Measurements from ENCODE around the gene CDHR3. TPM values are rescaled to one million over a fixed set of nuclear protein-coding genes. Genes with fewer than 3 reads are reported as not detected.

CDHR3 gene
- total RNA-seq, 2 donors from 2014 or later, result 2.2 to 3.9 TPM

GRCh38 chr7:106021151-106022067 is 58.3 kb downstream of the CDHR3 start:
- Histone ChIP-seq H3K27ac (no peak overlapping the region), H3K4me1 (replicated peaks) (no peaks in the 10 kb centered on the region), H3K27me3 (replicated peaks; ENCODE audit: insufficient read depth) (no peaks in the 10 kb centered on the region), H3K4me3 (no peak overlapping the region), H3K36me3 (no peaks in the 10 kb centered on the region), H3K9me3 (no peaks in the 10 kb centered on the region)
- no peak for TF ChIP-seq POLR2A (IDR thresholded peaks at IDR 0.05)
- no peak for TF ChIP-seq POLR2AphosphoS5 (IDR thresholded peaks at IDR 0.05)
- TF ChIP-seq, protein P1, sequence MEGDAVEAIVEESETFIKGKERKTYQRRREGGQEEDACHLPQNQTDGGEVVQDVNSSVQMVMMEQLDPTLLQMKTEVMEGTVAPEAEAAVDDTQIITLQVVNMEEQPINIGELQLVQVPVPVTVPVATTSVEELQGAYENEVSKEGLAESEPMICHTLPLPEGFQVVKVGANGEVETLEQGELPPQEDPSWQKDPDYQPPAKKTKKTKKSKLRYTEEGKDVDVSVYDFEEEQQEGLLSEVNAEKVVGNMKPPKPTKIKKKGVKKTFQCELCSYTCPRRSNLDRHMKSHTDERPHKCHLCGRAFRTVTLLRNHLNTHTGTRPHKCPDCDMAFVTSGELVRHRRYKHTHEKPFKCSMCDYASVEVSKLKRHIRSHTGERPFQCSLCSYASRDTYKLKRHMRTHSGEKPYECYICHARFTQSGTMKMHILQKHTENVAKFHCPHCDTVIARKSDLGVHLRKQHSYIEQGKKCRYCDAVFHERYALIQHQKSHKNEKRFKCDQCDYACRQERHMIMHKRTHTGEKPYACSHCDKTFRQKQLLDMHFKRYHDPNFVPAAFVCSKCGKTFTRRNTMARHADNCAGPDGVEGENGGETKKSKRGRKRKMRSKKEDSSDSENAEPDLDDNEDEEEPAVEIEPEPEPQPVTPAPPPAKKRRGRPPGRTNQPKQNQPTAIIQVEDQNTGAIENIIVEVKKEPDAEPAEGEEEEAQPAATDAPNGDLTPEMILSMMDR (IDR thresholded peaks at IDR 0.05), result no peak
- no peak for DNase-seq (ENCODE audit: low spot score)
- WGBS, result 80% methylated on average over 11 of the region's 11 CpGs
- intact Hi-C loops (cut with DNase I), result no loop called here

DNA sequence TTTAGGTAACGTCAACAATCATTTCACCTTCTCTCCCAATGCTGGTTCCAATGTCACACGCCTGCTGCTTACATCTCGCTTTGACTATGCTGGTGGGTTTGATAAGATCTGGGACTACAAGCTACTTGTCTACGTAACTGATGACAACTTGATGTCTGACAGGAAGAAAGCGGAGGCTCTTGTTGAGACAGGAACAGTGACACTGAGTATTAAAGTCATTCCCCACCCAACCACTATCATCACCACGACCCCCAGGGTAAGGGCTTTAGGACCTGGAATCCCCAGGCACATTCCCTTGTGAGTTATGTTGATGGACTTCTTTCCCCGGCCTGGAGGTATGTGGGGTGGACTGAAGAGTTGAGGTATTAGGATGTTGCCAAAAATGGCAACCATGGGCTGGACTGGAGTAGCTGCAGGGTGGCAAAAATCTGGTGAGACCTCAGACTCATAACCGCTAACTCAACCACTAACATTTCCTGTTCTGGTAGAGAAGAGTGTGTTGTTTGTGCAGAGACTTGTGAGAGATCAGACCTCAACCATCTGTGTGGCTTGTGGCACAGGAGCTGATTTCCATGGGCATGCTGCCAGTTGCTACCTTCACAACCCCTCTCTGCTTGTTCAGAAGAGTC is 59.2 kb downstream of the CDHR3 start:
- no peak for DNase-seq (ENCODE audit: low spot score)
- WGBS, result 81% methylated on average over 8 of the region's 8 CpGs

GRCh38 chr7:106023369-106024322 is 60.6 kb downstream of the CDHR3 start:
- Histone ChIP-seq H3K4me3 (no peak overlapping the region), H3K36me3 (no peaks in the 10 kb centered on the region), H3K9me3 (no peaks in the 10 kb centered on the region), H3K4me1 (replicated peaks) (no peaks in the 10 kb centered on the region), H3K27ac (no peak overlapping the region), H3K27me3 (replicated peaks; ENCODE audit: insufficient read depth) (no peaks in the 10 kb centered on the region)
- TF ChIP-seq POLR2AphosphoS5 (IDR thresholded peaks at IDR 0.05), result no peak
- 74% methylated on average over 6 of the region's 6 CpGs for WGBS
- intact Hi-C loops (cut with DNase I), result no loop called here
- DNase-seq (ENCODE audit: low spot score), result no peak

More for the DNA sequence above, 59.2 kb downstream of the CDHR3 start:
- TF ChIP-seq, protein P1 (IDR thresholded peaks at IDR 0.05), result no peak
- no peak for TF ChIP-seq POLR2AphosphoS5 (IDR thresholded peaks at IDR 0.05)
- no peak for TF ChIP-seq POLR2A (IDR thresholded peaks at IDR 0.05)
- Histone ChIP-seq H3K9me3 (no peaks in the 10 kb centered on the region), H3K4me3 (no peak overlapping the region), H3K27me3 (replicated peaks; ENCODE audit: insufficient read depth) (no peaks in the 10 kb centered on the region), H3K4me1 (replicated peaks) (no peaks in the 10 kb centered on the region), H3K27ac (no peak overlapping the region), H3K36me3 (no peaks in the 10 kb centered on the region)
- intact Hi-C loops (cut with DNase I), result no loop called here

DNA sequence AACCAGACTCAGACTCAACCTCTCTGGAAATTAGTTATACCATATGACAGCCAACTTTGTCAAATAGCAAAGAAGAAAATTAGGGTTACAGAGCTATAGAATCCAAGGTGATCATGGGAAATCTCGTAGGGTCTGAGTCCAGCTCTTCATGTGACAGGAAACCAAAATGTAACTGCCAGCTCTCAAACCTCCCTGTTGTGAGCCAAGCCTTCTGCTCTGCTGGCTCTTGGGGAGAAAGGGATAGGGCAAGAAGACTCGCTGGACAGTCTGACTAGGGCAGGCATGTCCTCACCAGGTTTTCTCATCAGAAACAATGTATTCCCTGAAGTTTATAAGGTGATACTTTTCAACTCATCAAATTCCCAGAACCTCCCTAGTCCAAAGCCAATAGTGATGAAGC is 63.0 kb downstream of the CDHR3 start:
- Histone ChIP-seq H3K27ac (no peak overlapping the region), H3K36me3 (no peaks in the 10 kb centered on the region), H3K9me3 (no peaks in the 10 kb centered on the region), H3K4me1 (replicated peaks) (no peaks in the 10 kb centered on the region), H3K27me3 (replicated peaks; ENCODE audit: insufficient read depth) (no peaks in the 10 kb centered on the region), H3K4me3 (no peak overlapping the region)
- whole genome bisulfite sequencing, result 86% methylated on average over 2 of the region's 2 CpGs
- intact Hi-C loops (cut with DNase I), result no loop called here
- TF ChIP-seq POLR2A (IDR thresholded peaks at IDR 0.05), result no peak
- TF ChIP-seq, protein P1 (IDR thresholded peaks at IDR 0.05), result no peak
- TF ChIP-seq POLR2AphosphoS5 (IDR thresholded peaks at IDR 0.05), result no peak
- DNase-seq (ENCODE audit: low spot score), result no peak

- Histone ChIP-seq H3K4me1 (replicated peaks) (no peaks in the 10 kb centered on the region), H3K27ac (no peak overlapping the region), H3K27me3 (replicated peaks; ENCODE audit: insufficient read depth) (no peaks in the 10 kb centered on the region), H3K9me3 (no peaks in the 10 kb centered on the region), H3K4me3 (no peak overlapping the region), H3K36me3 (no peaks in the 10 kb centered on the region)
- no peak for DNase-seq (ENCODE audit: low spot score)
- intact Hi-C loops (cut with DNase I), result no loop called here
- TF ChIP-seq POLR2AphosphoS5 (IDR thresholded peaks at IDR 0.05), result no peak
- 47% methylated on average over 1 of the region's 1 CpG for WGBS
Observed at GRCh38 chr7:106029451-106029850, 66.4 kb downstream of the CDHR3 start.

Measured in prostate gland (tissue), 2 donors.